Activated effector memory CD4-positive, alpha-beta T cell treated with Interleukin-2 at 50 U/mL for 16 hours (primary cell): ENCODE results near the gene MICAL3.
"Not testable (repeated sequence)": the region's sequence is repeated elsewhere in the genome, so short reads cannot be mapped to it uniquely, and the experiment has no call there.

Source experiments
- DNase-seq: peaks from one replicate; pipeline ENCODE4 v3.0.0-alpha.2; 2020

MICAL3 gene

GRCh38 chr22:18024276-18024939, at the start of gene MICAL3:
Gene MICAL3 (minus strand): TSS chr22:18024561. CDS start chr22:17906812, 117,749 bp downstream.
- peak; percentile 61 for DNase-seq

DNA sequence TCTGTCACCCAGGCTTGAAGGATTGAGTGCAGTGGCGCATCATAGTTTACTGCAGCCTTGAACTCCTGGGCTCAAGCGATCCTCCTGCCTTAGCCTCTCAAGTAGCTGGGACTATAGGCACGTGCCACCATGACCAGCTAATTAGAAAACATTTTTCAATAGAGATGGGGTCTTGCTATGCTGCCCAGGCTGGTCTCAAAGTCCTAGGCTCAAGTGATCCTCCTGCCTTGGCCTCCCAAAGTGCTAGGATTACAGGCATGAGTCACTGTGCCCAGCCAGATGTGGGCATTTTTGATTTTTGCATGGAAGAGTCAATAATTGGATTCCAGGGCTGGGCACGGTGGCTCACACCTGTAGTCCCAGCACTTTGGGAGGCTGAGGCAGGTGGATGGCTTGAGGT, 49.6 kb upstream of the MICAL3 start:
- DNase-seq, result not testable (repeated sequence)

- DNase-seq, result no peak
Observed at GRCh38 chr22:18073467-18073866, 49.1 kb upstream of the MICAL3 start.

GRCh38 chr22:18071968-18072310, 47.6 kb upstream of the MICAL3 start:
- DNase-seq, result no peak

DNA sequence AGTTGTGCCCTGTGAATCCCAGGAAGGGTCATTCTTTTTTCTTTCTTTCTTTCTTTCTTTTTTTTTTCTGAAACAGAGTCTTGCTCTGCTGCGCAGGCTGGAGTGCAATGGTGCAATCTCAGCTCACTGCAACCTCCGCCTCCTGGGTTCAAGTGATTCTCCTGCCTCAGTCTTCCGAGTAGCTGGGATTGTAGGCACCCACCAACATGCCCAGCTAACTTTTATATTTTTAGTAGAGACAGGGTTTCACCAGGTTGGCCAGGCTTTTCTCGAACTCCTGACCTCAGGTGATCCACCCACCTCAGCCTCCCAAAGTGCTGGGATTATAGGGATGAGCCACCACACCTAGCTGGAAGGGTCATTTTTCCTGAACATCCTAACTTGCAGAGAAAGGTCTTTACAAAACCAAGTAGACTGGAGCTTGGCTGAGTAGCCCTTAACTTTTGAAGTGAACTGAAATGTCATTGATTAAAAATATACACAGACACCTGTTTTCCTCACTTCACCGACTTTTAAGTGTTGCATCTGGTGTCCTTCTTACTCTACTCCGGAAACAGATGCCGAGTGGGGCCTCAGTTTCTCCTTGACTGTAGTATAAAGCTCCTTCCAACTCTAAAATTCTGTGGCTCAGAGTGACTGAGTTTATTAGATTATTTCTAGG, 47.1 kb upstream of the MICAL3 start:
- not testable (repeated sequence) for DNase-seq

- no peak for DNase-seq
Observed at GRCh38 chr22:18070556-18071306, 46.4 kb upstream of the MICAL3 start.

- no peak for DNase-seq
Observed at GRCh38 chr22:18070041-18070440, 45.7 kb upstream of the MICAL3 start.

DNA sequence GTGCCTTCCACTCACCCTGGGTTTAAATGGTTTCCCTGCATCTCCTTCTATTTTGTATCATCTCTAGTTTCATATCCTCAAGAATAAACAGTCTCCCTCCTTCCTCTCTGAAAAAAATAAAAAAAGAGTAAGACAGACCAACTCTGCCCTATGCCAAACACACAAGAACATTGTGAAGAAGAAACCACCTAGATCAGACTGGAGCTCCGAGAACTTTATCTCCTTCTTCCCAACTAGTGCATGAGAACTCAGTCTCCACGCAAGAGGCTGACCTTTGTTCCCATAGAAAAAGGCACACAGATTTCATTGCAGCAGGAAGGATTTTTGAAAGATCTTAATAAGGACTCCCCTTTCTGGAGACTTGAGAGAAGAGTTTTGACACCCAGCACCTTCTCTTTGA, 44.7 kb upstream of the MICAL3 start:
- no peak for DNase-seq

GRCh38 chr22:18068381-18068988, 44.1 kb upstream of the MICAL3 start:
- DNase-seq, result no peak

DNA sequence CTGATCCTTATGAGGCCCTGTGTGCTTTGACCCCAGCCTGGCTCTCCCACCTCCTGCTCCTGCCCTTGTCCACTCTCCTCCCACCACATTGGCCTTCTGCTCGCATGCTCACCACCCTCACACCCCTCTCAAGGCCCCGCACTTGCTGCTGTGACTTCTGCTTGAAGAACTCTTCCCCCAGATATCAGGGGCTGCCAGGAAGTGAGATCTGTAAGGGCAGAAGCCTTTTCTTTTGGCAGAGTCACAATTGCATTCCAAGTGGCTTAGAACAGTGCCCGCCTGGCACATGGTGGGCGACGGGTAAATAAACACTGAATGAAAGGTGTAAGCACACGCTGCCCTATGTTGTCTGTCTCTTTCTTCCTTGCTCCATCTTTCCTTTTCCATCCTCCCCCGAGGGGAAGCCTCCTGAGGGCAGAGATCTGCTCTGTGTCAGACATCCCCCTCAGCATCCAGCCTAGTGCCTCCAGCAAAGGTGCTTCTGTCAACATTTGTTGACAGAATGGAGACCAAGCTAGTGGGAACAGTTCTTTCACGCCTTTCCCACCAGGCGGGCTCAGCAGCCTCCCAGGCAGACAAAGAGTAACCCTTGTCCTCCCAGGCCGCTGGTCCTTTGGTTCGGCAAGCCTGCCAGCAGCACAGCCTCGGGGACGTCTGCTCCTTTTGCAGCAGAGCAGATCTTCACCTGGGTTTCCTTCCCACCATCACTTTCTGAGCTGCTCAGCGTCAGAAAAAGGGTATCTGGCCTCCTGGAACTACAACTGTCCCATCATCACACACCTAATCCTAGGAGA, 43.4 kb upstream of the MICAL3 start:
- no peak for DNase-seq

DNA sequence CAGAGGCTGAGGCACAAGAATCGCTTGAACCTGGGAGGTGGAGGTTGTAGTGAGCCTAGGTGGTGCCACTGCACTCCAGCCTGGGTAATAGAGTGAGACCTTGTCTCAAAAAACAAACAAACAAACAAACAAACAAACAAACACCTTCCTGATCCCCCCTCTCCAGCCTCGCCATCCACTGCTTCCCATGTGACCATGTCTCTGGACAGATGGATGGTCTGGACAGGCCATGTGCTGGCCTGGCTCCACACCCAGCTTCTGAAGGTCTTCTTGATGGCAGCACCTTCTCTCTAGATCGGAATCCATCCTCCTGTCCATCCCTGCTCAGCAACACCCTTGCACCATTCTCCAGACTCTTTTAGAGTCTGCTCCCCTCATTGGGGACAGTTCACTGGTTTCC, 42.8 kb upstream of the MICAL3 start:
- DNase-seq, result no peak

GRCh38 chr22:18066181-18066859, 42.0 kb upstream of the MICAL3 start:
- DNase-seq, result no peak

DNA sequence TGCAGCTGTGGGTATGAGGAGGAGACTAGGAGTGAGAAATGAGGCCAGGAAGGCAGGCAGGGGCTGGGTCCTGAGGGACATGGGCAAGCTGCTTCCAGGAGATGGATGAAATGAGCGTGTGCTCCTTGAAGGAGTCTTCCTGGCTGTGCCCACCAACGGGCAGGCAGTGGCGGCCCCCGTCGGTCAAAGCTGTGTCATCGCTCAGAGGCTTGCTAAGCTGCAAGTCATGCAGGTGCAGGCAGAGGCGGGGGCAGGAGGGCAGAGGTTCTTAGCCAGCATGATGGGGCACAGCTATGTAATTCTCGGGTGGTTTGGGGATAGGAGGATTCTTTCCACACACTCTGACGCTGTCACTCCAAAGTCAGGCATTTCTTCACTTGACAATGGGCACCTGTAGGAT, 40.9 kb upstream of the MICAL3 start:
- DNase-seq, result no peak

DNA sequence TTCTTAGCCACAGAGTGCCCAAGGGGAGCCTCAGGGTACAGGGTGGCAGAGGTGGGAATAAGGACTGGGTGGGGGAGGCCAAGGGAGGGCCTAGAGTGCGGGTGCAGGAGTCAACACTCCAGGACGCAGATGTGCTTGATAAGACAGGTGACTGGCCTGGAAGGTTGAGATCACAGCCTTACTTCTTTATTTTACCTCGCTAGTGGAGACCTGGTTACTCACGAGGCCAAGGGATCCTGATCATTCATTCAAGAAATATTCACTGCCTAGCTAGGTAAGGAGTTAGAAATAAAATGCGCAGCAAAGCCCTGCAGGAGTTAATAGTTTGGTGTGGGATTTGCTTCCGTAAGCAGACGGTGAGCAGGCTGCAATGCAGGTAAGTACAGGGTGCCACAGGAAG, 40.3 kb upstream of the MICAL3 start:
- no peak for DNase-seq

- not testable (repeated sequence) for DNase-seq
Observed at GRCh38 chr22:18063715-18064114, 39.4 kb upstream of the MICAL3 start.

DNA sequence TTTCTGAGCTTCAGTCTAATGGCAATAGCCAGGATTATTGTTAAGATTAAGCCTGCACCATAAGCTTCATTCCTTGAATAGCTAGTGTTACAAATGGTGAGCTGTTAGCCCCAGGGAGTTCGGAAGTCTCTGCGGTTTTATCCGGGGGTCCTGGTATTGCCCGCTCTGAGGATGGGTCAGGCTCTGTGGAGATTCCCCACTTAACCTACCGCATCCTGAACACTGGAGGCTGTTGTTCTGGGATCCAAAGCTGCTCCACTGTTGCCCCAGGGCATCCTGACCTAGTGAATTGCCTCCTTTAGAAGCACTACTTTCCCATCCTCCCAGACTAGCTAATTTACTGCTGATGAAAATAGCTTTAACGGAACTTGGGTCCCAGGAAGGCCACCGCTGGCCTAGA, 38.9 kb upstream of the MICAL3 start:
- no peak for DNase-seq

DNA sequence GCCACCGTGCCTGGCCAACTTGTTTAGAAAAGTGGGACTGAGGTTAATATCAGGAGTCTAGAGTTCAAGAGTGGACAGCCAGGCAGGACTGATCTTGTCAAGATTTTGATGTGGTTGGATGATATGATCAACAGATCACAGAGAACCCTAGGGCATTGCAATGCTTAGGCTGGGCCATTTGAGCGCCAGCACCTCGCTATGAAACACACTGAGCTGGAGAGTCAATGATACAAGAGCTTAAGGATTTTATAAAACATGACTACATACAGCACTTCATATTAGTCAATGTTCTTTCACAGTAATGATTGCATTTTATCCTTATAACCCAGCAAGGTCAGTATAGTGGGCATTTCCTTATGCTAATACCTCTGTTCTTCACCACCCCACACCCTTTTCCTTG, 38.1 kb upstream of the MICAL3 start:
- DNase-seq, result no peak

- DNase-seq, result no peak
Observed at GRCh38 chr22:18060646-18061620, 36.6 kb upstream of the MICAL3 start.

DNA sequence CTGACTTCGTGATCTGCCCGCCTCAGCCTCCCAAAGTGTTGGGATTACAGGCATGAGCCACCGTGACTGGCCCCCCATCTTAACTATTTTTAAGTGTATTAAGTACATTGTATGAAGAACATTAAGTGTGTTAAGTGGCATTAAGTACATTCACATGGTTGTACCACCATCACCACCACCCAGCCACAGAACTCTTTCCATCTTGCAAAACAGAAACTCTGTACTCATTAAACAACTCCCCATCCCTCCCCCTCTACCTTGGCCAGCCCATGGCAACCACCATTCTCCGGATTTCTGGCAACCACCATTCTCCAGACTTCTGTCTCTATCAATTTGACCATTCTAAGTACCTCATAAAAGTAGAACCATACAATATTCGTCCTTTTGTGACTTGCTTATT, 35.6 kb upstream of the MICAL3 start:
- no peak for DNase-seq

DNA sequence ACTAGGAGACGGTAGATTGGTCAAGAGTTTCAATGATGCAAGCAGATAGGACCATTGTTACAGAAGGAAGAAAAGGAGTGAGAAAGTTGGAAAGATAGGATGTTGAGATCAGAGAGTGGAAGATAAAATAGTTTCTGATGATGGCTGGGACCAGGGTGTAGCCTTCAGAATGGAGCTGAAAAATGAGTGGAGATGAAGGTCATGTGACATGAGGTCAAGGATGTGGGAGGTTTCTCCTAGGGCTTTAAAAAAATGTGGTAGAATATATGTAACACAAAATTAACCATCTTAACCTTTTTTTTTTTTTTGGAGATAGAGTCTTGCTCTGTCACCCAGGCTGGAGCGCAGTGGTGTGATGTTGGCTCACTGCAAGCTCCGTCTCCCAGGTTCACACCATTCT, 35.1 kb upstream of the MICAL3 start:
- no peak for DNase-seq

GRCh38 chr22:18059094-18059417, 34.7 kb upstream of the MICAL3 start:
- no peak for DNase-seq
